Erythroblast (primary cell): ENCODE measurements around the gene CEP170.

Experiments
- DNase-seq, 2 experiments: peaks; one replicate each; lab custom pipeline; 2025; lab: John Stamatoyannopoulos, UW
- GATA1 ChIP-seq: IDR thresholded peaks from 2 replicates; pipeline ENCODE4 v1.6.1; 2011; ENCODE audit warnings: low read depth, mild to moderate bottlenecking, control low read depth, low read length, moderate library complexity
- POLR2A ChIP-seq: IDR thresholded peaks from 2 replicates; pipeline ENCODE4 v1.6.1; 2011; ENCODE audit warnings: mild to moderate bottlenecking, low read length

The CEP170 gene

GRCh38 chr1:243273945-243274344 lies 18.9 kb upstream of the CEP170 start:
- no peak for DNase-seq
- TF ChIP-seq GATA1 = no peak

GRCh38 chr1:243273506-243273905 lies 18.4 kb upstream of the CEP170 start:
- TF ChIP-seq GATA1 = no peak
- TF ChIP-seq POLR2A = no peak
- no peak for DNase-seq

DNA sequence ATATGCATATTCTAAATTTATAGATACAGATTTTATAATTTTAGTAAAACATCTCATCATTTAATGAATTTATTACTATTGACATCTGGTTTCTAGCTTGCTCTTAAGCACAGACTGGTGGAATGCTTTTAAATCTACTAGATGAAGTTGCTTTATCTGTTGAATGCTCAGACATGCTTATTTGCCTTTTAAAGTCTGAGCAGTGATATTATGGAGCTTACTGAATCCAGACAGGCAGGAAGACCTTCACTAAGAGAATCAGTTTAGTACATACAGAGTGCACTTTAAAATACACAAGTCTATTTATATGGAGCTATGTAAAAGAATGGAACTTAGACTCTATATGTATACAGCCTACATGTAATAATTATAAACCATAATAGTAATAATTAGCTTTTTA lies 17.3 kb upstream of the CEP170 start:
- no peak for DNase-seq

GRCh38 chr1:243271996-243272395 lies 16.9 kb upstream of the CEP170 start:
- DNase-seq = no peak
- TF ChIP-seq GATA1 = no peak
- TF ChIP-seq POLR2A = no peak

More for the DNA sequence above, 17.3 kb upstream of the CEP170 start:
- TF ChIP-seq GATA1 (no peak), POLR2A (no peak)

DNA sequence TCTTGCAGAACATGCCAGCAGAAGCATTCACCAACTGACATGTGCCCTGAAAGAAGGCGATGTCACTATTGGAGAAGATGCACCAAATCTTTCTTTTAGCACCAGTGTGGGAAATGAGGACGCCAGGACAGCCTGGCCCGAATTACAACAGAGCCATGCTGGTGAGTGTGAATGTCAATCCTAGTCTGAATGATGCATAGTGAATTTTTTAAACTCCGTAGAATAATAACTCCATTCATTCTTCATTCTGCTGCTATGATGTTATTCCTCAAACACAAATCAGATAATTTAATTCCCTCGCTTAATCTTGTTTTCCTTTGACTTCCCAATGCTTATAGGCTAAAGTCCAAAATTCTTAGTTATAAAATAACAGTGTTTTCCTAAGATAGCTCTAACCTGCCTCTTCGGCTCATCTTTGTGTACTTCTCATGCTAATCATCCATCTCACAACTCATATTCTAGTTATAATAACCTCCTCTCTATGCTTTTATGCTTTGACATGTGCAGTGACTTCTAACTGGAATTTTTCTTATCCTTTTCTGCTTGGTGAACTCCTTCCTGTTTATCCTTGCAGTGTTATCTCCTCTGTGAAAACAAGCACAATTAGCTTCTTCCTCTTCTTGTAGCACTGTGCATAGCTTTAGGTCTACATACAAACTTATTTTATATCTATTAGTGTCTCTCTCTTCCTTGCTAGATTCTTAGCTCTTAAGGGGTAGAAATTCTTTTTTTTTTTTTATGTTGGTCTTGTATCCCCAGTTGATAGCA lies 15.2 kb upstream of the CEP170 start:
- no peak for TF ChIP-seq POLR2A
- TF ChIP-seq GATA1 = no peak
- no peak for DNase-seq

- TF ChIP-seq POLR2A (no peak), GATA1 (no peak)
Observed at GRCh38 chr1:243269461-243269801, 14.3 kb upstream of the CEP170 start.

GRCh38 chr1:243268751-243269460 lies 13.8 kb upstream of the CEP170 start:
- DNase-seq = no peak
- TF ChIP-seq GATA1 (no peak), POLR2A (no peak)

More at GRCh38 chr1:243269461-243269801, 14.3 kb upstream of the CEP170 start:
- no peak for DNase-seq

DNA sequence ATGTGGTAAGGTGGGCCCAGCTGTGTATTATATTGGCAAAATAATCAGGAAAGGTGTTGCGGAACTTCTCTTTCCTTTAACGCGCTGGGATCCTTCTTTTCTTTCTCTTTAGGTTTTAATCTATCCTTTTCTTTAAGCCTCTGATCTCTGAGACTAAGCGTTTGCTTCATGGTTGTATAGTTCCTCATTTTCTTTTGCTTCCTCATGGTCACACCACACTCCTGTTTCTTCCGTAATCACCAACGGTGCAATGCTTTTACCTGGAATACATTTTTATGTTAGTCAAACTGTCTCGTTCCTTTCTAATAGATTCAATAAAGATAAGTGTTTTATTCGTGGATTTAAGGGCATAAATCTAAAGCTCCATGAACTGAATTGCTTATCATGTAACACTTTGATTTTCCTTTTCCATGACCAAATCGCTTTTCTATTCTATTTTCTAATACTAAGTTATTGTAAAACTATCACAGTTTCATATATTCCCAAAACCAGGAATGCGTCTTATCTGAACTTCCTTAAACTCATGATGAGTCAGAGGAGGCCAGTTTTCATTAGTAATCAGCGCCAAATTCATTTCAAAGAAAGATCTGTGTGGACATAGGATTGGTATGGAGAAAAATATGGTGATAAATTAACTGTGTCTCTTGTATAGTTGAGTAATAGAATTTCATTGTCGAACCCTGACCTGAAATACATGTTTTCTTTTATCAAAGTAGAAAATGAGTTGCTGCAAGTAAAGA lies 13.0 kb upstream of the CEP170 start:
- no peak for TF ChIP-seq GATA1
- no peak for TF ChIP-seq POLR2A
- DNase-seq = no peak

- no peak for DNase-seq
- TF ChIP-seq POLR2A = no peak
- no peak for TF ChIP-seq GATA1
Observed at GRCh38 chr1:243267471-243267880, 12.4 kb upstream of the CEP170 start.

DNA sequence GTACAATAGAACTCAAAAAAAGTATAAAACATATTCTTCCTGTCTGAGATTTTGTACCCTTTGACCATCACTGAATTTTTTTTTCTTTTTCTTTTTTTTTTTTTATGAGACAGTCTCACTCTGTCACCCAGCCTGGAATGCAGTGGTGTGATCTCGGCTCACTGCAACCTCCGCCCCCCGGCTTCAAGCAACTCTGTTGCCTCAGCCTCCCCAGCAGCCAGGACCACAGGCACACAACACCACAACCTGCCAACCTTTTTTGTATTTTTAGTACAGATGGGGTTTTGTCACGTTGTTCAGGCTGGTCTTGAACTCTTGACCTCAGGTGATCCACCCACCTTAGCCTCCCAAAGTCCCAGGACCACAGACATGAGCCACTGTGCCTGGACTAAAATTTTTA lies 11.2 kb upstream of the CEP170 start:
- TF ChIP-seq GATA1 = no peak
- TF ChIP-seq POLR2A = no peak
- no peak for DNase-seq

DNA sequence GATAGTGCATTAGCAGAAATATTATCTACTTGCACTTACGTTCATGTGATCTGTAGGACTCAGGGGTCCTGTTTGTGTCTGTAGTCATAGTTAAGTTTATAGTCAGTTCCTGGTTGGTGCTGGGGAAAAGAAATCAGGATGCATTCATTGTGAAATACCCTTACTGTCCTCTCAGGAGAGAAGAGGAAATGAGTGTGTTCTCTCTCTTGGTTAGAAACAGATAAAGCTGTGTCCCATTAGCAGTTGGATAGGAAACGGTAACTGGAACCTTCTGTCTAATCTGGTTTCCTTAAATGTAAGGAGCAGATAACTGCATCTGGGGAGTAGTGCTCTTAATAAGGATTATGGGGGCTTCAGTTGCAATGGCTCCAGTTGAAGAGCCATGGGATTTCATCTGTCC lies 9.6 kb upstream of the CEP170 start:
- peak in 1 of 2 experiments; percentile 8 for DNase-seq
- TF ChIP-seq POLR2A (no peak), GATA1 (no peak)

GRCh38 chr1:243261390-243261789 lies 6.3 kb upstream of the CEP170 start:
- no peak for DNase-seq
- TF ChIP-seq GATA1 (no peak), POLR2A (no peak)

DNA sequence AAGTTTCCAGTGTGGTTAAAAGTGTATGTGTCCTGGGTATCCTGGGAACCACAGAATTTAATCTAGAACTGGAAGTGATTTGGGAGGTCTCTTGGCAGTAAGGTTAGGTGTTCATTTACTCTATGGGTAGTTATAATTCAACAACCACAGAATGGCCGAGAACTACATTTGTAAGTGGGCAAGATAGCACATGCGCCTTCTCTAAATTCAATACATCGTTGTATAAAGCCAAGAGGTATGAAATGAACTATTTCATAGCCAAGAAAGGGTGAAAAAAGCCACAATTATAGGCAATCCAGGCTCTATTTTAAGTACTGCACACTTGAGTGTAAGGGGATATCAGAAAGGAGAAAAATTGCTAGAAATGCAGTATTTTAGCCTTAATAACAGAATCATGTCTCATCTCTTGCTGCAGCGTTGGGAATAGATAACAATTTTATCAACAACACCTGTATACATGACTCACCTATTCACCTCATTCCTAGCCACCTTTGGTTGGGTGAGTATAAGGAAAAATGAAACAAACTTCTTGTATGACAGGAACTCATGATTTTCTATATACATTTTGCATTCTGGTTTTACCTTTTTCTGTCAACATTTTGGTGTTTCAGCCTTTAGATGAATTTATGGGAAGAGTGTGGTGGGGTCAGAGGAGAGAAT lies 5.3 kb upstream of the CEP170 start:
- DNase-seq = no peak
- TF ChIP-seq POLR2A = no peak
- TF ChIP-seq GATA1 = no peak
